ENCODE data around the gene DOCK10.

- TF ChIP-seq CTCF (conservative IDR thresholded peaks at IDR 0.05 in 1 of 2, IDR thresholded peaks at IDR 0.05 in 1 of 2; ENCODE audit: low read depth in 1 of 2, low read length in 2 of 2): no peak
- no peak for TF ChIP-seq EZH2 (IDR thresholded peaks at IDR 0.05; ENCODE audit: low read length, missing control alignments)
Measured at GRCh38 chr2:225041851-225042799, at the start of gene DOCK10.
